CD4-positive, alpha-beta T cell treated with Interleukin-17A for 4 hours (primary cell): Measurements from ENCODE around the gene YAP1.

Experiments used
- DNase-seq: peaks from one replicate; pipeline ENCODE4 v3.0.0-alpha.2; 2020; ENCODE audit warnings: mixed read lengths

YAP1 gene

GRCh38 chr11:102117472-102118113 lies 7.3 kb downstream of the YAP1 start:
- DNase-seq = no peak

- no peak for DNase-seq
These were observed 8.7 kb downstream of the YAP1 start for GRCh38 chr11:102118937-102119336.

GRCh38 chr11:102119997-102120396 lies 9.8 kb downstream of the YAP1 start:
- DNase-seq = no peak

GRCh38 chr11:102120437-102120973 lies 10.3 kb downstream of the YAP1 start:
- no peak for DNase-seq

- no peak for DNase-seq
These were observed 11.1 kb downstream of the YAP1 start for GRCh38 chr11:102121329-102121728.

GRCh38 chr11:102134597-102134996 lies 24.4 kb downstream of the YAP1 start:
- no peak for DNase-seq

- DNase-seq = no peak
These were observed 25.0 kb downstream of the YAP1 start for GRCh38 chr11:102135256-102135655.

- no peak for DNase-seq
These were observed 28.0 kb downstream of the YAP1 start for GRCh38 chr11:102138223-102138622.

GRCh38 chr11:102138670-102139069 lies 28.4 kb downstream of the YAP1 start:
- DNase-seq = no peak

- no peak for DNase-seq
These were observed 28.8 kb downstream of the YAP1 start for GRCh38 chr11:102139081-102139498.

GRCh38 chr11:102142333-102142732 lies 32.1 kb downstream of the YAP1 start:
- DNase-seq = no peak

- DNase-seq = no peak
These were observed 33.6 kb downstream of the YAP1 start for GRCh38 chr11:102143867-102144266.

- DNase-seq = no peak
These were observed 34.4 kb downstream of the YAP1 start for GRCh38 chr11:102144357-102145355.

- no peak for DNase-seq
These were observed 36.8 kb downstream of the YAP1 start for GRCh38 chr11:102147015-102147414.

- DNase-seq = no peak
These were observed 37.4 kb downstream of the YAP1 start for GRCh38 chr11:102147632-102148031.

GRCh38 chr11:102148059-102148458 lies 37.8 kb downstream of the YAP1 start:
- DNase-seq = no peak

GRCh38 chr11:102151784-102152525 lies 41.7 kb downstream of the YAP1 start:
- no peak for DNase-seq

- no peak for DNase-seq
These were observed 42.8 kb downstream of the YAP1 start for GRCh38 chr11:102153082-102153481.

GRCh38 chr11:102154806-102155205 lies 44.6 kb downstream of the YAP1 start:
- no peak for DNase-seq

GRCh38 chr11:102155676-102156075 lies 45.4 kb downstream of the YAP1 start:
- DNase-seq = no peak

GRCh38 chr11:102157219-102157618 lies 47.0 kb downstream of the YAP1 start:
- DNase-seq = no peak

GRCh38 chr11:102158164-102158735 lies 48.0 kb downstream of the YAP1 start:
- no peak for DNase-seq

- no peak for DNase-seq
These were observed 53.1 kb downstream of the YAP1 start for GRCh38 chr11:102163368-102163767.
